OCI-LY7 (cell line): ENCODE data around the gene IFNGR2.

Source experiments
- CTCF ChIP-seq: fragments of 200-600 bp; sonication (generic); conservative IDR thresholded peaks from 2 replicates; pipeline ENCODE4 v1.5.1; 2014; ENCODE audit warnings: mild to moderate bottlenecking, antibody characterized with exemption, low read length, moderate library complexity, mixed read lengths
- EZH2phosphoT487 ChIP-seq: fragments of 200-600 bp; sonication (generic); IDR thresholded peaks from 2 replicates; pipeline ENCODE4 v1.6.1; 2018; ENCODE audit warnings: low read depth, borderline replicate concordance, mild to moderate bottlenecking, mixed run types, antibody characterized with exemption, low read length, moderate library complexity, mixed read lengths

GRCh38 chr21:33360881-33361602 lies 42.2 kb upstream of the IFNGR2 start:
- TF ChIP-seq EZH2phosphoT487 (no peak), CTCF (peak; percentile 94)
